Neutrophil (primary cell): ENCODE results near the gene CCDC88C.
"Not testable (repeated sequence)": the region's sequence is repeated elsewhere in the genome, so short reads cannot be mapped to it uniquely, and the experiment has no call there.

Experiments
- H3K27ac ChIP-seq: fragments of 200-600 bp; sonication (generic); 2 replicates; pipeline ENCODE4 v1.5.1; 2016; ENCODE audit warnings: mild to moderate bottlenecking, moderate library complexity
- H3K27me3 ChIP-seq: fragments of 200-600 bp; sonication (generic); 2 replicates; pipeline ENCODE4 v1.6.0; 2016; ENCODE audit warnings: mild to moderate bottlenecking
- H3K36me3 ChIP-seq: fragments of 200-600 bp; sonication (generic); 2 replicates; pipeline ENCODE4 v1.5.1; 2017
- H3K4me1 ChIP-seq, 2 experiments: fragments of 200-600 bp in 1 of 2; sonication (generic) in 1 of 2; 1 replicate in 1 of 2; 2 replicates in 1 of 2; pipeline versions ENCODE4 v1.5.1 to v1.6.1; 2013 to 2016; ENCODE audit warnings: low read depth in 1 of 2, low read length in 1 of 2, mild to moderate bottlenecking in 1 of 2, moderate library complexity in 1 of 2; ENCODE audit not compliant: control insufficient read depth in 1 of 2, insufficient read depth in 1 of 2
- H3K4me3 ChIP-seq, 2 experiments: fragments of 200-600 bp in 1 of 2; sonication (generic) in 1 of 2; 1 replicate in 1 of 2; 2 replicates in 1 of 2; pipeline ENCODE4 v1.5.1; 2013 to 2016; ENCODE audit warnings: low read depth in 1 of 2, low read length in 1 of 2, mild to moderate bottlenecking in 1 of 2, moderate library complexity in 1 of 2
- H3K9me3 ChIP-seq: fragments of 200-600 bp; sonication (generic); 2 replicates; pipeline ENCODE4 v1.5.1; 2016
- CTCF ChIP-seq: fragments of 200-600 bp; sonication (generic); IDR thresholded peaks from 2 replicates; pipeline ENCODE4 v1.5.1; 2016; ENCODE audit warnings: antibody characterized with exemption

CCDC88C gene

DNA sequence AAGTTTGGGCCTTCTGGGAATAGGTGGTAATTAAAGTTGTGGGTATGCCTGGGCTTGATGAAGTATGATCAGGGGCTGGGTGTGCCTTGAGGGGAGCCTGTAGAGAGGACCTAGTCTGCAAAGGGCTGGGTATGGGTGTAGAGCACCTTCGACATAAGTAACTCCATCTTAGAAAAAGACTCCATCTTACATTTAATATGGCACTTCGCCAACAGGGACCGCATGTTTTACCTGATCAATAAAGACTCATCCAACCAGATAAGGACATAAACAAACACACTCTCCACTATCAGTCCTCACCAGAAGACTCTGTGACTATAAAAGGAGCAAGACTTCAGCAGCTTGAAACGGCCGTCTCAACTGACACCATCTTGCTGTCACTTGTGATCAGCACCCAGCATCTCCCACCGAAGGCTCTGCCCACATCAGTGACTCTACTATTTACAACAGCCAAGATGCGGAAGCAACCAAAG is 149.6 kb downstream of the CCDC88C start:
- H3K36me3 ChIP-seq, result peaks cover 31% of the 10 kb centered on the region
- no peak overlapping the region for H3K4me3 ChIP-seq
- TF ChIP-seq CTCF, result no peak
- no peak overlapping the region for H3K27ac ChIP-seq
- H3K4me1 ChIP-seq, result peaks cover 11 to 12% of the 10 kb centered on the region in 2 experiments
- peaks cover 37% of the 10 kb centered on the region for H3K27me3 ChIP-seq
- no peaks in the 10 kb centered on the region for H3K9me3 ChIP-seq

- H3K27ac ChIP-seq, H3K9me3 ChIP-seq, H3K4me3 ChIP-seq: not testable (repeated sequence)
- Histone ChIP-seq H3K4me1 (peaks cover 11 to 12% of the 10 kb centered on the region in 2 experiments), H3K36me3 (peaks cover 14% of the 10 kb centered on the region), H3K27me3 (peaks cover 48% of the 10 kb centered on the region)
These were observed 151.3 kb downstream of the CCDC88C start for GRCh38 chr14:91266276-91266675.

DNA sequence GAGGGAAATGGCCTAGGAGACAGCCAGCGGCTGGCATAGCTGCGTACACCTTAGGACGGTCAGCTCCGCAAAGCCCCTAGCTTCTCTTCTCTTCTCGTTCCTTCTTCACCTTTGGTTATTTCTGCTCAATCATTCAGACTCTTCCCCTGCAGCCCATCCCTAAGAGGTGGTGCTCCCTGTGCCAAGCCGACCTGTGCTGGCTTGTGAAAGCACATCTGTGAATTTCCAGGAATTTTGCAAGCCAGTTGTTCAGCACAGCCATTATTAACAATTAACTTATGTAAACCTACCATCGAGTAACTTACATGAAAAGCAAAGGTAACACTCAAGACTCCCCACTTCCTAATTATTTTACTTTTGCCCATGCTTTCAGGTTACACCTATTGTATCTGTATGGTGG is 152.2 kb downstream of the CCDC88C start:
- TF ChIP-seq CTCF, result no peak
- peaks cover 11 to 12% of the 10 kb centered on the region in 2 experiments for H3K4me1 ChIP-seq
- no peak overlapping the region for H3K27ac ChIP-seq
- no peak overlapping the region for H3K4me3 ChIP-seq
- H3K27me3 ChIP-seq, result peaks cover 48% of the 10 kb centered on the region
- peaks cover 11% of the 10 kb centered on the region for H3K36me3 ChIP-seq
- H3K9me3 ChIP-seq, result no peaks in the 10 kb centered on the region

- Histone ChIP-seq H3K27ac (no peak overlapping the region), H3K4me3 (peak overlapping the region; percentile 51 to 55)
These were observed 153.2 kb downstream of the CCDC88C start for GRCh38 chr14:91264151-91265150.

DNA sequence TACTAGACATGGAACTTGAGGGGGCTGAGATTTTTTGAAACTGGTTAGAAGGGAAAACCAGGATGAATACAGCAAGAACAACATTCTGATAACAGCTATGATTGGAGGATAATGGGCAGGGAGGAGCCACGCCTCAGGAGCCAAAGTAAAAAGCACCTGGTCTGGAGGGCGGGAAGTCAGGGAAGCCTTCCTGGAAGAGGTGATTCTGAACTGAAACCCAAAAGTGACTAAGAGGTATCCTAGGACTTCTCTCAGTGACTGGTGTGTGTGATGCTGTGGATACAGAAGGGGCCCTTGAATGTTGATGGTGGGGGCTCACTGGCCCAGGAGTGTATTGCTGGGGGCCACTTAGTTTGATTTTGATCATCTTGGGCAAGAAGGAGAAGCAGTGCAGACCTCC is 154.3 kb downstream of the CCDC88C start:
- Histone ChIP-seq H3K9me3 (no peaks in the 10 kb centered on the region), H3K27ac (no peak overlapping the region), H3K4me3 (no peak overlapping the region), H3K36me3 (no peaks in the 10 kb centered on the region), H3K4me1 (peaks cover 11 to 12% of the 10 kb centered on the region in 2 experiments), H3K27me3 (peaks cover 63% of the 10 kb centered on the region)
- TF ChIP-seq CTCF, result no peak

More at GRCh38 chr14:91264151-91265150, 153.2 kb downstream of the CCDC88C start:
- Histone ChIP-seq H3K4me1 (peaks cover 11 to 12% of the 10 kb centered on the region in 2 experiments), H3K36me3 (peaks cover 2% of the 10 kb centered on the region), H3K9me3 (no peaks in the 10 kb centered on the region), H3K27me3 (peaks cover 52% of the 10 kb centered on the region)
- TF ChIP-seq CTCF, result no peak
